ELF-1 (cell line): ENCODE data around the gene ZNF423.
A peak's percentile ranks its signal among the peaks of the same experiment; 100 is the strongest.
"Not testable (repeated sequence)": the region's sequence is repeated elsewhere in the genome, so short reads cannot be mapped to it uniquely, and the experiment has no call there.

Source experiments
- DNase-seq: peaks from one replicate; pipeline ENCODE4 v3.0.0-alpha.2; 2016; ENCODE audit warnings: low read depth, low spot score

Gene ZNF423

GRCh38 chr16:49855822-49856671, at the start of gene ZNF423:
Gene ZNF423 (minus strand): TSS chr16:49856112. CDS start chr16:49855774, 338 bp downstream.
- DNase-seq = no peak

- no peak for DNase-seq
These were observed 48.6 kb upstream of the ZNF423 start for GRCh38 chr16:49904348-49905062.

GRCh38 chr16:49902908-49903307, 47.0 kb upstream of the ZNF423 start:
- DNase-seq = no peak

GRCh38 chr16:49901711-49902110, 45.8 kb upstream of the ZNF423 start:
- no peak for DNase-seq

GRCh38 chr16:49900875-49901274, 45.0 kb upstream of the ZNF423 start:
- no peak for DNase-seq

- DNase-seq = peak; percentile 23
These were observed 44.2 kb upstream of the ZNF423 start for GRCh38 chr16:49899991-49900695.

GRCh38 chr16:49896447-49896964, 40.6 kb upstream of the ZNF423 start:
- DNase-seq = no peak

GRCh38 chr16:49890876-49891275, 35.0 kb upstream of the ZNF423 start:
- peak; percentile 82 for DNase-seq

GRCh38 chr16:49889725-49890397, 33.9 kb upstream of the ZNF423 start:
- no peak for DNase-seq

- no peak for DNase-seq
These were observed 30.7 kb upstream of the ZNF423 start for GRCh38 chr16:49886554-49887094.

- DNase-seq = no peak
These were observed 28.4 kb upstream of the ZNF423 start for GRCh38 chr16:49884033-49885015.

- DNase-seq = peak; percentile 36
These were observed 27.4 kb upstream of the ZNF423 start for GRCh38 chr16:49883076-49884014.

GRCh38 chr16:49881890-49882289, 26.0 kb upstream of the ZNF423 start:
- no peak for DNase-seq

- not testable (repeated sequence) for DNase-seq
These were observed 22.6 kb upstream of the ZNF423 start for GRCh38 chr16:49878540-49878939.

GRCh38 chr16:49876716-49877129, 20.8 kb upstream of the ZNF423 start:
- DNase-seq = peak; percentile 94

GRCh38 chr16:49875806-49876715, 20.1 kb upstream of the ZNF423 start:
- DNase-seq = peak; percentile 39

- DNase-seq = no peak
These were observed 18.8 kb upstream of the ZNF423 start for GRCh38 chr16:49874613-49875237.
